CD4-positive, alpha-beta T cell treated with Interleukin-4 for 1 hour (primary cell): ENCODE measurements around the gene PELO.
"Not testable (repeated sequence)": the region's sequence is repeated elsewhere in the genome, so short reads cannot be mapped to it uniquely, and the experiment has no call there.

ENCODE experiments used
- DNase-seq, 2 donors: peaks; one replicate each; pipeline ENCODE4 v3.0.0-alpha.2; 2020 to 2022

PELO gene

GRCh38 chr5:52802272-52802973 lies 14.7 kb downstream of the PELO start:
- no peak for DNase-seq

DNA sequence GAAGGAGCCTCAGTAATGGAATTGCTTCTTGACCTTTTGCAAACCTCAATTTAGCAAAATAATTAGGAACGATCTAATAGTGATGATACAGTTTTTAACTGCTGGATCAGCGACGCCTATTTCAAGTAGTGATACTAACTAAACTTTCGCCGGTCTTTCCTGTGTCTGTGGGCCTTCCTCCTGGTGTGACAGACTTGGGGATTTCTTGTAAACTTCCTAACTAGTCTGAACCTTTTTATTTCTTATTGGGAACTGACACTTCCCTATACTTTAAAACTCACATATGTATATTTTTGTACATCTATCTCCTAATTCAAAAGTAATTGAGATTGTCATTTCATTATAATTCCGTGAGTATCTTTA lies 15.2 kb downstream of the PELO start:
- no peak for DNase-seq

GRCh38 chr5:52804387-52804791 lies 16.7 kb downstream of the PELO start:
- DNase-seq = no peak

- DNase-seq = no peak
These were observed 17.3 kb downstream of the PELO start for GRCh38 chr5:52804981-52805380.

DNA sequence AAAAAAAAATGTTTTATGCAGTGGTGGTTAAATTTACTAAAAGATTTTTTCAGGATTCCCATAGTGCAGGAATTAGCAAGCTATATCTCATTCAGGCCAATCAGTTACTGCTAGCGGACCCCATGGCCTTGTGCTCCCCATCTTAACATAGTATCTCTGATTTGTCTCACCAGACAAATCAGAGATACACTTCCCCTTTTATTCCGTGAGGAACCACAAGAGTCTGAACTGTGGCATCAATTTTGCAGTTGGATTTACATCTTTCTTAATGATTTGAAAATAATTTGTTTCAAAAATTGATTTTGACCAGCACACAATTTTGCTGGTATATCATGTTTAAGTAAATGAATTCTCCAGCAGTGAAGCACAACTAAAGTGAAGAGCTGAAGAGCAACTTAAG lies 17.9 kb downstream of the PELO start:
- no peak for DNase-seq

DNA sequence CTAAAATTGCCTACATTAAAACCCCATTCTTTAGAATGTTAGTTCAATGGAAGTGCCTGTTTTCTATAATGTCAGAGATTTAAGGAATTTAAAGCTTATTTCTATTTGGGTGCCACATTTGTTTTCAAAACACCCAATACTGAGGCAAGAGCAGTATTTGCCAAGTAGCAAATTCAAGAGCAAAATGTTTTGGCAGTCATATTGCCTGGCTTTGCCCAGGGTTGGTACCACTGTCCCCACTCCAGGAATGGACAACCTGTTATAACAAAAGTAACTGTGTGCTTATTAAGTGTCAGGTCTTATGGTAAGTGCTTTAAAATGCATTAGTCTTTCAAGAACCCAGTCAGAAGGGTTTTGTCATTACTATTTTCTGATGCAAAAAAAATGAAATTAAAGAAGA lies 19.3 kb downstream of the PELO start:
- no peak for DNase-seq

- no peak for DNase-seq
These were observed 20.0 kb downstream of the PELO start for GRCh38 chr5:52807723-52808122.

DNA sequence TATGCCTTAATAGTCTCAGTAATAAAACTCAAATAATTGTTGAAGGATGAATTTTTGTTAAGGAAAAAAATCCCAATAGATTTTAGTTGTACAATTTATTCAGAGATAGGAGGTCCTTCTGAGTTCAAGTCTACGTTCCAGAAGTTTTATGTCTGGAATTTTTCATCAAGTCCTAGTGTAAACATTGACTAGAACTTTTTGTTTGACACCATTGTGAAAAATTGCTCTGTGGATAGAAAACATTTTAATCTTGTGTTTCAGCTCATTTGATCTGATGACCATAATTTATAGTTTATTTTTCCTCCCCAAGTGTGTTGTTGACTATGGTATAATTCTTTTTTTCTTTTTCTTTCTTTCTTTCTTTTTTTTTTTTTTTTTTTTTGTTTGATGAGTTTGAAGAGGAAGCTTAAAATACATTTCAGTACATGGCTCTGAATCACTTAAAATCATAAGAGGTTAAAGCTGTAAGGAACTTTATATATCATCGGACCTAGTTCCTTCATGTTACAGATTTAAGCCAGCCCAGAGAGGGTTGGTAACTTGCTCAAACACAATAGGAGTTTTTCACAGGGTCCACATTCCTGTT lies 20.7 kb downstream of the PELO start:
- no peak for DNase-seq

DNA sequence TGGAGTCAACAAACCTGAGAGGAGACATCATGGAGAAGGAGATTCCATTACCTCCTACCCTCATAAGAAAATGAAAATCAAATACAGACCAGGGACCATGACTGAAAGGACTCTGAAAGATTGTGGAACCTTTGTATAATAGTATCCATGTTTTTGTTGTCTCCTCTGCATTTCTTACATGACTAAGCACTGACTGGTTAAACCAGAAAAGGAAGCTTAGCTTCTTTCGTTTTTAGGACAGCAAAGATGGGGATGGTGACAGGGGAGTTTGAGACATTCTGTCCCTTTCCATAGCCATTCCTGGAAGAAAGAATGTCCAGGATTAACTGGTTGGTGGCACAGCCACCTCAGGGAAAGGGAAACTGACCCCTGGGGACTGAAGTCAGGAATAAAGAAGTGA lies 22.2 kb downstream of the PELO start:
- no peak for DNase-seq

DNA sequence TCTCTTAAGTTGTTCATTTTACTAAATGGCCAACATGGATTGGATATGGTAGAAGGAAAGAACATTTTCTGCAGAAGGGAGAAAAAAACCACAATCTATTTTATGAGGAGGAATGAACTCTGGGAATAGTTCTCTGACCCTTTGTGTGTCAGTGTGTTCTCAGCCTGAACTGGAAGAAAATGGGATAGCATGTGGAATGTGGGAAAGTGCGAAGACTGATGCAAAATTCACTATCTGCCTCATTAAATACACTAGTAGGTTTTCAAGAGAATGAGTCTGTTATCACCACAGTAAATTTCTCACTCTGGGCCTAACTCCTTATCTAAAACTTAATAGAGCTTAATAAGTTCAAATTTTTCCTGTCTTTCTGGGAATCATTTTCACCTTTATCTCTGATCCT lies 22.7 kb downstream of the PELO start:
- no peak for DNase-seq

- peak in 1 of 2 donors; percentile 41 for DNase-seq
These were observed 23.5 kb downstream of the PELO start for GRCh38 chr5:52811067-52811749.

DNA sequence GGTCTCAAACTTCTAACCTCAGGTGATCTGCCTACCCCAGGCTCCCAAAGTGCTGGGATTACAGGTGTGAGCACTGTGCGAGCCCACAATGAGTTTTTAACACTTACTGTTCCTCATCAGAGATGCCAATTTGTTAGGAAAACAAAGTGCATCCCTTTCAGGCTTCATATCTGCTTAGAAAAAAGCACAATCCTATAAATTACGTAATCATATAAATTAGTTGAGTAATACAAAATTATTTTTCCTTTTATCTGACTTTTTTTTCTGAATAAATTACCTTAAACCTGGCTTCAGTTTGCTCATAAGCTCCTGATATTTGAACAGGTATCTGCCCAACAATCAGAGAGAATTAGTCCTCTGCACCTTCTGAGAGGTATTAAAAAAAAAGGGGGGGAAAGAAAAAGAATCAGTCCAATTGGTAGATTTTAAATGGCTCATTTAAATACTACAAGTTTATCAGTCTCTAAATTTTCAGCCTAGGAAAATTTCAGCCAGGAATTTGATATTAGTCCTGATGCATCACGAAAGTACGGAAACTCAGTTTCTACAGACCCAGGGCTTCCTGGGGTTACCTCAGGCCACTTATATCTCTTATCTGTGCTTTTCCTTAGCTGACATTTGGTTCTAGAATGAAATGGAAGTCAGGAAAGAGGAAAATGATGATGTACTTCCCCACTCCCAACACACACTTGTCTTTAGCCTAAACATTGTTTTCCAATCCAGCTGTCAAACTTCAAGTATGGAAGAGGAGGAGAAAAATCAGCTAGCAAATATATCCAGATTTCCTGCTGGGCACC lies 26.8 kb downstream of the PELO start:
- DNase-seq = no peak

- no peak for DNase-seq
These were observed 30.1 kb downstream of the PELO start for GRCh38 chr5:52817818-52818217.

DNA sequence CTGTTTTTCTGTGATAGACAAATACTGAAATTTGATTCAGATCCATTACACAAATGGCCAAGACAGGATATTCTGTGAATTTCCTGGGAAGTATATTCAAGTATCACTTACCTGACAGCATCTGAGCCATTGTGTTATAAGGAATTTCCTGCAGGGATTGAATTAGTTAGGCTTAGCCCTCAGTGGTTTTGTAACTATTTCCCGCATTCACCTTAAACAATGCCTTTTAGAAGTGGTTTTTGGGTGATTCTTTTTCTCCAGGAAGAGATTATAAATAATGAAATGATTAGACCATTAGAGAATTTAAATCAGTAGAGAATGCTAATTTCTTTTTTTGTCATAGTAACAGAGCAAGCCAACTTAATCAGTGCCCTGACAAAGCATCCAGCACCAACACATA lies 30.6 kb downstream of the PELO start:
- no peak for DNase-seq

- not testable (repeated sequence) for DNase-seq
These were observed 31.1 kb downstream of the PELO start for GRCh38 chr5:52818807-52819206.

DNA sequence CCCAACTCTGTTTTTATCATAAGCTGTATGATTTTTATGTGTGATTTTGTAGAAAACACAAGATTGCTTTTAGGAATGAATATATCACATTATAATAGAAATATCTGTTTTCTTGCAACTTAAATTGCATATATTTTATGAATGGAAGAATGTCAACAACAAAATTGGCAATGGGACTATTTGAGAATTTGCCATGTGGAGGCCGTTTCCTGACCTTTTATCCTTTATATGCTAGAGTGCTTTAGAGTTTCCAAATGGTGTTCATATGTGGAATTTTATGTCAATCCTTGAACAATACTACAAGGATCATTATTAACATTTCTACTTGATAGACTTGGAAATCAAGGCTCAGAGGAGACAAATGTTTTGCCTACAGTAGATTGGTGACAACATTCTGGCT lies 34.2 kb downstream of the PELO start:
- DNase-seq = no peak

GRCh38 chr5:52822437-52822836 lies 34.7 kb downstream of the PELO start:
- DNase-seq = no peak

DNA sequence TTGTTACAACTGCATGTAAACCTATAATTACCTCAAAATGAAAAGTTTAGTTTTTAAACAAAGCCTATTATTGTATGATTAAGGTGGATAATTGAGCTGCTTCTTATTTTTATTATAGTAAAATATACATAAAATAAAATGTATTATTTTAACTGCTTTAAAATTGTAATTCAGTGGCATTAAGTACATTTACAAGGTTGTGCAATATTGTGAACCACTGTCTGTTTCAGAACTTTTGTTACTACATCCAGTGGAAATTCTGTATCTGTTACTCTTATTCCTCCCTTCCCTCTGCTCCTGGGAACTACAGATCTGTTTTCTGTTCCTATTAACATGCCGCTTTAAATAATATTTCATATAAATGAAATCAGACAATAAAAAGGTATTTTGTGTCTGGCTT lies 37.1 kb downstream of the PELO start:
- no peak for DNase-seq

DNA sequence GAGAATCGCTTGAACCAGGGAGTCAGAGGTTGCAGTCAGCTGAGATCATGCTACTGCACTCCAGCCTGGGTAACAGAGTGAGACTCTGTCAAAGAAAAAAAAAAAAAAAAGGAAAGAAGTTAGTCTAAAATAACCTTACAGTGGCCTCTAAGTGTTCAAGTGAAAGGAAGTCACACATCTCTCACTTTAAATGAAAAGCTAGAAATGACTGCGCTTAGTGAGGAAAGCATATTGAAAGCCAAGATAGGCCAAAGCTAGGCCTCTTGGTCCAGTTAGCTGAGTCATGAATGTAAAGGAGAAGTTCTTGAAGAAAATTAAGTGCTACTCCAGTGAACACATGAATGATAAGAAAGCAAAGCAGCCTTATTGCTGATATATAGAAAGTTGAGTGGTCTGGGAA lies 38.1 kb downstream of the PELO start:
- no peak for DNase-seq

DNA sequence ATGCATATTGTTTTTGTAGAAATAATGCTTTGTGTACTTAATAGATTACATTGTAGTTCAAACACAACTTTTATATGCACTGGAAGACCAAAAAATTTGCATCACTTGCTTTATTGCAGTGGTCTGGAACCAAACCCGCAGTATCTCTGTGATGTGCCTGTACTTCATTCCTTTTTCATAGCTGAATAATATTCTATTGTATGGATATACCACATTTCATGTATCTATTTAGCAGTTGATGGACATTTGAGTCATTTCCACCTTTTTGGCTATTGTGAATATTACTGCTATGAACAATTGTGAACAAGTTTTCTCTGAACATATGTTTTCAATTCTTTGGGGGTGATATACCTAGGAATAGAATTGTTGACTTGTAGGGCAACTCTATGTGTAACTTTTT lies 40.1 kb downstream of the PELO start:
- no peak for DNase-seq

GRCh38 chr5:52829664-52830063 lies 41.9 kb downstream of the PELO start:
- no peak for DNase-seq

DNA sequence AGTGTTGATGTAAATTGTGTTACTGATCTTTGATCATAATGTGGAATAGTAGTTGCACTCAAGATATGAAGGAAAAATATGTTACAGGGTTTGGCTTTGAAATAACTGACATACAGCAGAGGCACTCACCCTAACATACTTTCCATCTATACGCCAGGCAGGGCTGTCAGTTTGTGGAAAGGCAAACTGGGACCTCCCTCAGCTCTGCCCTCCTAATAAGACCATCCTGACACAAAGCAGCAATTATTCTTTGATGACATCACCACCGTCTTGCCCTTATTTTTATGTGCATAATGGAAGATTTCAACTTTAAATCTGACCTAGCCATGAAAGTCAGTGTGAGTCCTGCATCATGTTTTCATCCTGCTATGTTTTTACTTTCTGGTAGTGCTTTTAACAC lies 42.9 kb downstream of the PELO start:
- DNase-seq = no peak

GRCh38 chr5:52831786-52832511 lies 44.2 kb downstream of the PELO start:
- DNase-seq = no peak
